ENCODE measurements around the gene TCHP.
A peak's percentile ranks its signal among the peaks of the same experiment; 100 is the strongest.
"Not testable (repeated sequence)": the region's sequence is repeated elsewhere in the genome, so short reads cannot be mapped to it uniquely, and the experiment has no call there.

Gene TCHP

DNA sequence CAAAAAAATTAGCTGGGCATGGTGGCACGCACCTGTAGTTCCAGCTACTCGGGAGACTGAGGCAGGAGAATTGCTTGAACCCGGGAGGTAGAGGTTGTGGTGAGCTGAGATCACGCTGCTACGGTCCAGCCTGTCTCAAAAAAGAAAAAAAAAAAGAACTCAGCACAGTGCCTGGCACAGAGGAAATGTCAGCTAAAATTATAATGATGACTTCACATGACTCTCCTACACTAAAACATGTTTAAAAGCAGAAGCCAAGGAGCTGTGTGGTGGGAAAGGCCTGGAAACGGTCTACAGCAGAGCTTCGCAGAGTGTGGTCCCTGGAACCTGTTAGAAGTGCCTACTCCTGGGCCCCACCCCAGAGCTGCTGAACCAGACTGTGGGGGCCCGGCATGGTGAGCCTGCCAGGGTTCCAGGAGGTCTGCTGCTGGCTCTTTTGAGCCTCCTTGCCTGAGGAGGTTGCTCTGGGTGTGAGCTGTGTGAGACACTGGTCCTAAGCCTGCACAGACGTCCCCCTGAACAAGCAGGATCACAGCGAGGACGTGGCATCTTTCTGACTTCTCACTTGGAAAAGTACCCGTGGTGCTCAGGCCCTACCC is 28.1 kb downstream of the TCHP start:
- peaks cover 30 to 40% of the 10 kb centered on the region in 2 donors for H3K36me3 Mint-ChIP-seq
- ATAC-seq (replicated peaks) (no peak), DNase-seq (no peak)
- H3K27ac Mint-ChIP-seq, result no peak overlapping the region
- no peaks in the 10 kb centered on the region for H3K4me1 Mint-ChIP-seq
- H3K27me3 Mint-ChIP-seq, result no peaks in the 10 kb centered on the region
- H3K9me3 Mint-ChIP-seq, result no peaks in the 10 kb centered on the region
- H3K4me3 Mint-ChIP-seq, result no peak overlapping the region

DNA sequence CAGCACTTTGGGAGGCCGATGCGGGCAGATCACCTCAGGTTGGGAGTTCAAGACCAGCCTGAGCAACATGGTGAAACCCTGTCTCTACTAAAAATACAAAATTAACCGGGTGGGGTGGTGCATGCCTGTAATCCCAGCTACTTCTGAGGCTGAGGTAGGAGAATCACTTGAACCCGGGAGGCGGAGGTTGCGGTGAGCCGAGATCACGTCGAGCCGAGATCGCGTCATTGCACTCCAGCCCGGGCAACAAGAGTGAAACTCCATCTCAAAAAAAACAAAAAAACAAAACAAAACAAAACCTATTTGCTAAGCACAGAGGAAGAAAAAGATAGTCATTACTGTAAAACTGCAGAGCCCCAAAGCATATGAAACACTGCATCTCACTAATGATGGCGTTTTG is 29.3 kb downstream of the TCHP start:
- not testable (repeated sequence) for H3K4me1 Mint-ChIP-seq; H3K27ac Mint-ChIP-seq; H3K4me3 Mint-ChIP-seq; H3K27me3 Mint-ChIP-seq; H3K9me3 Mint-ChIP-seq; DNase-seq; ATAC-seq (replicated peaks)
- peaks cover 27 to 39% of the 10 kb centered on the region in 2 donors for H3K36me3 Mint-ChIP-seq

DNA sequence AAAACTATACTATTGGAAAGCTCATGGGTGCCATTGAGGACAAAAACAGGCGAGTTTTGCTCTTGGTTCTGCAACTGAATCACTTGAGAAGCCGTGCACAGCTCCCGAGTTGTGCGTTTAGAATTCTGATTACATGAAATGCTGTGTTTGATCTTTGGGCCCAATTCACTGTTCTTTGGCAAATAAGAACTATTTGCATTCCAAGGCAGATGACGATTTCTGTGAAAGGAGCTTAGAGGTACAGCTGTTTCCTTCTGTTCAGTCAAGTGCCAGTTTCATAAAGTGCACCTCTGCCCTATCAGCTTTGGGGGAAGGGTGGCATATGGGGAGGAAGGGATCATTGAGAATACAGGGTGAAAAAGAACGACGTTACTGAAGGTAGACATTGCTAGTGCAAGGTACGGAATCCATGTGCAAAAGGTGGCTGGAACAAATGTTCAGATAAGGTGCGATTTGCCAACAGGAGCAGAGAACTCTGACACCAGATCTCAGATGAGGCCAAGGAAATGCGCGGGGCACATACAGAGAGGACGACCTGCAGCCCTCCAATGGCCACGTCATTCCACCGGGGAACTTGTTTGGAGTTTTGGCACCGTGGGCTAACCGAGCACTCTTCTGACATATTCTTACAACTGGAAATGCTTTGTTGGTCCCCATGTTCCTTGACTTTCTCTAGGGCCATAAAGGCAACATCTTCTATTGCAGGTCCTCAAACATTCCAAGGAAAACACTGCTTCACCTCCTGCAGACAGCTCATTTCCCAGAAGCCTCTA is 30.1 kb downstream of the TCHP start:
- H3K9me3 Mint-ChIP-seq, result no peaks in the 10 kb centered on the region
- H3K27ac Mint-ChIP-seq, result no peak overlapping the region
- DNase-seq, result no peak
- H3K36me3 Mint-ChIP-seq, result peaks cover 29 to 34% of the 10 kb centered on the region in 2 donors
- ATAC-seq (replicated peaks), result no peak
- H3K4me1 Mint-ChIP-seq, result no peaks in the 10 kb centered on the region
- H3K4me3 Mint-ChIP-seq, result no peak overlapping the region
- H3K27me3 Mint-ChIP-seq, result no peaks in the 10 kb centered on the region

DNA sequence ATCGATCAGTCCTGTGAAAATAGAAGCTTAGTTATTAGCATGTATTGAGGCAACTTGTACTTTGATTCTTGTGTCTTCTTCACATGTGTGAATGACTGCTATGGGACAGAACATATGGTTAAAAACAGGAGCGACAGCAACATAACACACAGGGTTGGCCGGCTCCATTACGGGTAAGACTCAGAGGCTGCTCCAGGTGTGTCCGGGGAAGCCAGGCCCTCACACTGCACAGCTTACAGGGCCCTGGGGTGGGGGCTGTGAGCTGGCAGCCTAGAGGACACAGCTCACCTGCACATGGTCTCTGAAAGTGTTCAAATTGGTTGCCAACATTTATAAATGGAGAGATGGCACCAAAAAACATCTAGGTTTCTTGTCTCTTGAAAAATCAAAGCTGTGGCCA is 31.1 kb downstream of the TCHP start:
- Mint-ChIP-seq H3K4me1 (no peaks in the 10 kb centered on the region), H3K9me3 (no peaks in the 10 kb centered on the region), H3K4me3 (no peak overlapping the region), H3K36me3 (peaks cover 34 to 39% of the 10 kb centered on the region in 2 donors), H3K27ac (no peak overlapping the region), H3K27me3 (no peaks in the 10 kb centered on the region)
- ATAC-seq (replicated peaks) (no peak), DNase-seq (no peak)

DNA sequence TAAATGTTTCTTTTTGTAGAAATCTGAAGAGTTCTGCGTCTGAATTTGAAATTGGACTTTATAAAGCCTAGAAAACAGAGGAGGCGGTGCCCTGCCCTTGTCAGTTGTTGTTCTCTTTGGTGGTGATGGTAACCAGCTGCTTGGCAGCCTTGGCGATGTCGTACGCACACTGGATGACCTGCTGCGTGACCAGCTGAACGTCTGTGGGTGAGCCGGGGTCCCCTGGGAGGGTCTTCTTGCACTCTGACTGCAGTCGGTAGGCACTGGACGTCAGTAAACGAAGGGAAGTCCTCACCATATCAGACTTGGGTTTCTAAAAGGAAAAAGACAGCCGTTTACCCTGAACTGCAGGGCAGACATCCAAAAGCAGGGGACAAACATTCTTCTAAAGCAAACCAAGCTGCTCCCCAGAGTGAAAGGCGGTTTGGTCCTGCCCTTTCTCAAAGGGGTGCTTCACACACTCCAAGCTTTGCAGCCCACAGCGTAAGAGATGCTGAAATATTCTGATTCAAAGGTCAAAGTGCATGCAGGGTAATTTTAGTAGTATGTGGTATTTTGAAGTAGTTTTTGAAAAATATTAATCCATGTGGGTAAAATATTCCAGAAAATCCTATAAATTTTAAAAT is 32.9 kb downstream of the TCHP start:
- no peaks in the 10 kb centered on the region for H3K4me1 Mint-ChIP-seq
- DNase-seq (no peak), ATAC-seq (replicated peaks) (no peak)
- no peak overlapping the region for H3K4me3 Mint-ChIP-seq
- no peaks in the 10 kb centered on the region for H3K9me3 Mint-ChIP-seq
- no peaks in the 10 kb centered on the region for H3K27me3 Mint-ChIP-seq
- peaks cover 37 to 45% of the 10 kb centered on the region in 2 donors for H3K36me3 Mint-ChIP-seq
- no peak overlapping the region for H3K27ac Mint-ChIP-seq

DNA sequence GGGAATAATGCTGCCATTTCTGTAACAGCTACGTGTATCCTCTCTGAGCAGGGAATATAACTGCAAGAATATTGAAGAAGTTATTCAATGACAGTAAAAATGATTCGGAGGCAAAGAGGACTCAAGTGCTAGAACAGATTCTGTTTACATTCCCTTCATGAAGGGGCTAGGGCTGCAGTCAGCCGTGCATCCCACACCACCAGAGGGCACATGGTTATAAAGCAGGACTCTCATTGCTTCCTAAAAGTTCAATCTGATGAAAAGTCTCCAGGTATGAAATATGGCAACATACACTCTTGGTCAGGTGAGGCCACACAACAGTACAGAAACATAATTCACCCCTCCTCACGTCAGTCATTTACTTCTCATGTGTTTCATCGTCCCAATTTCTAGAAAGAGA is 34.0 kb downstream of the TCHP start:
- H3K4me1 Mint-ChIP-seq, result no peaks in the 10 kb centered on the region
- peaks cover 46 to 54% of the 10 kb centered on the region in 2 donors for H3K36me3 Mint-ChIP-seq
- no peak overlapping the region for H3K4me3 Mint-ChIP-seq
- no peaks in the 10 kb centered on the region for H3K27me3 Mint-ChIP-seq
- no peaks in the 10 kb centered on the region for H3K9me3 Mint-ChIP-seq
- no peak overlapping the region for H3K27ac Mint-ChIP-seq
- ATAC-seq (replicated peaks) (no peak), DNase-seq (no peak)

DNA sequence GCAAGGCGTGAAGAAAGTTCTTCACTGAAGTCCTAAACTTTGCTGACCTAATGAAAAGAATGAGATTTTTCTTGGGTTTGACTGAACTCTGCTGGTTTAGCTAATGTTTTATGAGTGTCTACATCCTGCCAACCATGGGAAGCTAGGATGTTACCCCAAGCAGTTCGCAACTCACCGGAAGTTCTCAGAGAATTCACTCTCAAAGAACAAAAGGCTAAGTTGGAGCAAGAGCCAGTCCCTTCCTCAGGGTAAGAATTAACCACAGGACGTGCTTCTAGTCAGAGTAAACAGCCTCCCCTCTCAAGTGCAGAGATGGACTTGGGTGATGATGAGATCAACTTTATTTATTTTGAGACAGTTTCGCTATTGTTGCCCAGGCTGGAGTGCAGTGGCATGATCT is 37.3 kb downstream of the TCHP start:
- Mint-ChIP-seq H3K4me3 (no peak overlapping the region), H3K9me3 (no peaks in the 10 kb centered on the region), H3K27me3 (no peaks in the 10 kb centered on the region), H3K27ac (no peak overlapping the region), H3K4me1 (peaks cover 0 to 2% of the 10 kb centered on the region in 2 donors), H3K36me3 (peaks cover 43 to 52% of the 10 kb centered on the region in 2 donors)
- no peak for DNase-seq
- ATAC-seq (replicated peaks), result no peak

DNA sequence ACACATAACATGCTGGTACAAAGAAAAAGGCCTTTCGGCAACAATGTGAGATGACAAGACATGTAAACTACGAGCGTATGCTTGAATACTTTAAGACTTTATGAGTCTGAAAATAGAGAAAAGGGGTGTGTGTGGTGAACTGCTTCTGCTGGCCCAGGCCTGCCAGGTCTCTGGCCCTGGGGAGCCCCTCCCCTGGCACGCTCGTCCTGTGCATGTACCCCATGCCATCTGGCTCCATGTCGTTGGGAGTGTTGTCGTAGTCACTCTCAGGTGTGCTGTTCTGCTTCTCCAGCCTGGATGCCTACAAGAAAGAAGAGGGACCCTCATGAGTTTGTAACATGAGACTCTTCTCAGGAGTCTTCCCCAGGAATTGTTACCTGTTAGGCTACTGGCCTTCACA is 38.9 kb downstream of the TCHP start:
- peaks cover 39 to 49% of the 10 kb centered on the region in 2 donors for H3K36me3 Mint-ChIP-seq
- H3K27ac Mint-ChIP-seq, result no peak overlapping the region
- H3K4me1 Mint-ChIP-seq, result peaks cover 0 to 2% of the 10 kb centered on the region in 2 donors
- H3K9me3 Mint-ChIP-seq, result no peaks in the 10 kb centered on the region
- no peak overlapping the region for H3K4me3 Mint-ChIP-seq
- no peaks in the 10 kb centered on the region for H3K27me3 Mint-ChIP-seq
- DNase-seq (no peak), ATAC-seq (replicated peaks) (no peak)

DNA sequence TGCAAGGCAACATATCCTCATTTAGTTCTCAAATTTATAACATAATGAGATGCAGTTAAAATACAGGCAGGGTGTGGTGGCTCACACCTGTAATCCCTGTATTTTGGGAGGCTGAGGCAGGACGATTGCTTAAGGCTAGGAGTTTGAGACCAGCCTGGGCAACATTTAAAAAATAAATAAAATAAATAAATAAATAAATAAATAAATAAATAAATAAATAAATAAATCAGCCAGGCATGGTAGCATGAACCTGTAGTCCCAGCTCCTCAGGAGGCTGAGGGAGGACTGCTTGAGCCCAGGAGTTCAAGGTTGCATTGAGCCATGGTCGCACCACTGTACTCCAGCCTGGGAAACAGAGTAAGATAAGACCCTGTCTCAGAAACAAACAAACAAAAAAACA is 39.4 kb downstream of the TCHP start:
- no peaks in the 10 kb centered on the region for H3K27me3 Mint-ChIP-seq
- no peak overlapping the region for H3K4me3 Mint-ChIP-seq
- H3K27ac Mint-ChIP-seq, result no peak overlapping the region
- ATAC-seq (replicated peaks) (no peak), DNase-seq (no peak)
- H3K4me1 Mint-ChIP-seq, result peaks cover under 1 to 2% of the 10 kb centered on the region in 2 donors
- peaks cover 39 to 46% of the 10 kb centered on the region in 2 donors for H3K36me3 Mint-ChIP-seq
- no peaks in the 10 kb centered on the region for H3K9me3 Mint-ChIP-seq

DNA sequence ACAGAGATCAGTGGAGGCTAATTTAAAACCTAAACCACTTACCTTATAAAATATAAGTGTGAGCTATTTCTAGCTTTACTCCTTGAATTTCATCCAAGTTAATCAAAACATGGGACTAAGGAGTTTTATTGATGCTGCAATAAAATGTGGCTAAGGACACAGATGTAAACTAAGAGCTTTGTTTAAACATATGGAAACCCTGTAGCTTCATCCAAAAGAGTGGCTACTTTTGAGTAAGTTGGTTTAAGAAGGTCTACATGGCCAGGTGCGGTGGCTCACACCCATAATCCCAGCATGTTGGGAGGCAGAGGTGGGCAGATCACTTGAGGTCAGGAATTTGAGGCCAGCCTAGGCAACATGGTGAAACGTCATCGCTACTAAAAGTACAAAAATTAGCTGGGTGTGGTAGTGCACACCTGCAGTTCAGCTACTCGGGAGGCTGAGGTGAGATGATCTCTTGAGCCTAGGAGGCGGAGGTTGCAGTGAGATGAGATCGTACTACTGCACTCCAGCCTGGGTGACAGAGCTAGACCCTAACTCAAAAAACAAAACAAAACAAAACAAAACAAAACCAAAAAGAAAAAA is 40.4 kb downstream of the TCHP start:
- Mint-ChIP-seq H3K27me3 (no peaks in the 10 kb centered on the region), H3K27ac (no peak overlapping the region), H3K36me3 (peaks cover 47 to 53% of the 10 kb centered on the region in 2 donors), H3K9me3 (no peaks in the 10 kb centered on the region), H3K4me1 (peaks cover 5 to 8% of the 10 kb centered on the region in 2 donors), H3K4me3 (no peak overlapping the region)
- no peak for ATAC-seq (replicated peaks)
- no peak for DNase-seq

DNA sequence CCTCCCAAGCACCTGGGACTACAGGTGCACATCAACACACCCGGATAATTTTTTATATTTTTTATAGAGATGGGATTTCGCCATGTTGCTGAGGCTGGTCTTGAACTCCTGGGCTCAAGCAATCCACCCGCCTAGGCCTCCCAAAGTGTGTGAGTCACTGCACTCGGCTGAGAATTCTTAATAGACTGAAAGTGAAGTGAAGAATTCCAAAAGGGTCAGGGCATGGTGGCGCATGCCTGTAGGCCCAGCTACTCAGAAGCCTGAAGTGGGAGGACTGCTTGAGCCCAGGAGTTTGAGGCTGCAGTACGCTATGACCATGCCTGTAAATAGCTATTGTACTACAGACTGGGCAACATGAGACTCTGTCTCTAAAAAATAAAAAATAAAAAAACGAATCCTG is 43.7 kb downstream of the TCHP start:
- H3K4me1 Mint-ChIP-seq, result peaks cover 24 to 31% of the 10 kb centered on the region in 2 donors
- no peak overlapping the region for H3K27ac Mint-ChIP-seq
- H3K9me3 Mint-ChIP-seq, result no peaks in the 10 kb centered on the region
- ATAC-seq (replicated peaks) (no peak), DNase-seq (no peak)
- peaks cover 45 to 50% of the 10 kb centered on the region in 2 donors for H3K36me3 Mint-ChIP-seq
- no peak overlapping the region for H3K4me3 Mint-ChIP-seq
- H3K27me3 Mint-ChIP-seq, result no peaks in the 10 kb centered on the region

DNA sequence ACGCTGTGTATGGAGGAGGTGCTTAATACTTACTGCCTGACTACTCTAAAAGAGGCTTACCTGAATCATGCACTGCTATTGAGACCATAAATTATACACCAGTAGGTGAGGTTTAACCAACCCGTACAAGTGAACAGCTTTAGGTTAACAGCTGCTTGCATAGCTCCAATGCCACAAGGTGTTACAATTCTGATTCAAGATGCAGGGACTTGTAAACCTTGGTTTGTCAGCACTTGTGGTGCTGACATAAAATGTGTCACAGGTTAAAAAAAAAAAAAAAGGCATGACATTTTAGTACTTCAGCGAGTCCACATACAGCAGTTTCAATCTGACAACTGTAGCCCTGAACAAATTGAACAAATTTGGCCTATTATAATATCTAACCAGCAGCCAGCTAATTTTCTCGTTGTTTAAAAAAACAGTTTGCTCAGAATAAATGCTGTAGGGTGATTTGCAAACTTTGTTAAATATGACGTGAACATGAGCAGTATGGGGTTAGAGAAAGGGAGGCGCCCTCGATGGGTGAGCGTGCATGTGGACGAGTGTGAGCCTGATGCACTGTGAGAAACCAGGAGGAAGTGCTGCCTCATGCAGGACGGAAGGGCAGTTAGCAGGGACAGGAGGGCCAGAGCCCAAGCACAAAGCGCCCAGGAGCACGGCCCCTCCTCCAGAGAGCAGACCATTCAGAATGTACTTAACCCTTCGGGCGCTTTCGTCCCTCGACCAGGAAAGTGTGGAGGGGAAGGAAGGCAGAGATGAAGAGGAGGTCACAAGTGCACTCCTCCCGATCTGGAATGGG is 44.7 kb downstream of the TCHP start:
- Mint-ChIP-seq H3K36me3 (peaks cover 41 to 49% of the 10 kb centered on the region in 2 donors), H3K27me3 (no peaks in the 10 kb centered on the region), H3K9me3 (no peaks in the 10 kb centered on the region), H3K27ac (peak overlapping the region; percentile 56), H3K4me3 (no peak overlapping the region), H3K4me1 (peaks cover 24 to 31% of the 10 kb centered on the region in 2 donors)
- DNase-seq, result no peak
- no peak for ATAC-seq (replicated peaks)

DNA sequence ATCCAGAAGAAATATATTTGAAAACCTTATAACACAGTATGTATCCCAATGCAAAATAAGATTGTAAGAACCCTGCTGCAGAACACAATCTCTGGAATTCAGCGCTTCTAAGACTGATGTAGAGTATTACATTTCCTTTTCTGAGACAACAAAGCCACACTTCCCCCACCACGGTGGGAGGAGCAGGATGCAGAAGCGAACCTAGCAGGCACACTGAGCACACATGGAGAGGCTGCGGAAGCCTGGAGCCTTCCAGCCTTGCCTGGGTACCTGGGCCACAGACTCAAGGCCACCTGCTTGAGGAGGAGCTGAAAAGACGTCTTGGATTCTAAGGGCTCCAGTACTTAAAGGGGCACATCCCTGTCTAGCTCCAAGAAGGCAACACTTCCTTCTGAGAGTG is 46.4 kb downstream of the TCHP start:
- Mint-ChIP-seq H3K9me3 (no peaks in the 10 kb centered on the region), H3K36me3 (peaks cover 37 to 51% of the 10 kb centered on the region in 2 donors), H3K4me3 (no peak overlapping the region), H3K27ac (peak overlapping the region; percentile 84), H3K4me1 (peaks cover 21 to 38% of the 10 kb centered on the region in 2 donors), H3K27me3 (no peaks in the 10 kb centered on the region)
- DNase-seq, result no peak
- no peak for ATAC-seq (replicated peaks)

DNA sequence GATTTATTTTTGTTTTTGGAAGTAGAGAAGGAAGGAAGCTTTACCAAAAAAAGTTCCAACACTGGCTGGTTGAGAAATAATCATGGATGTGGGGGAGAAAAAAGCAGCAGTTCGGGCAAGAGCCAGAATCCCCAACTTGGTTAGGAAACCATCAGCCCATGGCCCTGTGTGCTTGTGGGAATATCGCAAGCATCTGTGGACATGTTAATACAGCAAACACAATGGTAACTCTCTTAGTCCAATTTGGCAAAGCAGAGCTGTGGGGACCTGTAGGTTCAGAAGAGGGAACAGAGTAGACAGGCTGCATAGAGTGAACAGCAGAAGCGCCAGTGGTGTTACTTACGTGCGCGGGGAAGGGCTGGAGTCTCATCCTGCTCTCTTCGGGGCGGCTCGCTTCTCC is 46.8 kb downstream of the TCHP start:
- Mint-ChIP-seq H3K36me3 (peaks cover 39 to 55% of the 10 kb centered on the region in 2 donors), H3K4me1 (peaks cover 24 to 43% of the 10 kb centered on the region in 2 donors), H3K27me3 (no peaks in the 10 kb centered on the region), H3K9me3 (no peaks in the 10 kb centered on the region), H3K27ac (peak overlapping the region; percentile 84), H3K4me3 (no peak overlapping the region)
- no peak for DNase-seq
- ATAC-seq (replicated peaks), result no peak
